ENCODE measurements around the gene CECR2.

The CECR2 gene

GRCh38 chr22:17601031-17601430 lies 231.8 kb downstream of the CECR2 start:
- no peak for DNase-seq (ENCODE audit: low spot score)
- FAIRE-seq, result no peak

- FAIRE-seq, result no peak
- DNase-seq (ENCODE audit: low spot score), result no peak
Measured at GRCh38 chr22:17603668-17604067, 234.4 kb downstream of the CECR2 start.

GRCh38 chr22:17606496-17606895 lies 237.2 kb downstream of the CECR2 start:
- no peak for FAIRE-seq
- no peak for DNase-seq (ENCODE audit: low spot score)
